ENCODE measurements around the gene BCAS1.

DNA sequence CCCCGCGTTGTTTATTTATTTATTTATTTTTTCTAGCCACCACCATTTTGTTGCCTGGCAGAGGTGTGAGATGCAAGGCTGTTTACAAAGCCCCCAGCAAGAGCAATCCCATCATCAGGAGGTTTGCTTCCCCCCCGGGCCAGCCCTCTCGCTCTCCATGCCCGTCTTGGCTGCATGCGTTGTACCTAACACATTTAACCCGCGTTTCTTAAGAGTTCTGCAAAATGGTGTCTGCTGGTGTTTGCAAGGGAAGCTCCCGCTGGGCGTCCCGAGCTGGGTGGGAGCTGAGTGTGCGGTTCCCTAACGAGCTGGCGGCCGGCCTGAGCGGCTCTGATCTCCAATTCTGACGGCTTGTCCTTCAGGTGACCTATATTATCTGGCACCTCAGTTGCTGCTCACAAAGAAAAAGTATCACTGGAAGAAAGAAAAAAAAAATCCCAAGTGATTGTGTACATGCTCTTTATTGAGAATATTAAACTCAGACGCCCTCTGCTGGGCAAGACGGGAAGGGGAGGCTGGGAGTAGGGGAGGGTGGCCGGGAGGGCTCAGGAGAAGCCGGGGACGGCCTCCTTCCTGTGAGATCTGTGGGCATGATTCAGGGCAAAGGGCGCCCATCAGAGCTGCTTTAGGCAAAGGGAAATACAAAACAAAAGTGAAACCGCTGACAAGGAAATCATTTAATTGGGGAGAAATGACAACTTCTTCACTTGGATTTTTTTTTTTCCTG, 154.8 kb downstream of the BCAS1 start:
- no peak for TF ChIP-seq POLR2A (IDR thresholded peaks at IDR 0.05)
- peak; percentile 84 to 97 (median 91) for TF ChIP-seq CTCF (IDR thresholded peaks at IDR 0.05)

Data from adrenal gland (tissue), 5 donors.